ENCODE measurements around the gene GART. TPM values are rescaled to one million over a fixed set of nuclear protein-coding genes. Genes with fewer than 3 reads are reported as not detected.

The GART gene
- total and polyA plus RNA-seq, 4 experiments from 2014 or later, result 56.1 to 85.1 (median 66.6) TPM

- peaks cover 32 to 47% of the 10 kb centered on the region in 2 donors for H3K36me3 Mint-ChIP-seq
- POLR2A ChIA-PET (ENCODE audit: partially characterized antibody), result no interaction called here
These were observed 19.0 kb downstream of the GART start for GRCh38 chr21:33522953-33523349.

GRCh38 chr21:33522297-33522952 lies 19.5 kb downstream of the GART start:
- Histone ChIP-seq H3K4me3 (ENCODE audit: low read length in 2 of 2) (no peak overlapping the region), H3K27me3 (ENCODE audit: insufficient read depth, low read length) (no peaks in the 10 kb centered on the region), H3K36me3 (ENCODE audit: insufficient read depth, low read length) (peaks cover 27% of the 10 kb centered on the region), H3K4me1 (ENCODE audit: insufficient read depth, low read length) (no peaks in the 10 kb centered on the region), H3K27ac (ENCODE audit: low read depth, low read length) (no peak overlapping the region), H3K9me3 (ENCODE audit: control insufficient read depth in 1 of 2, low read length in 2 of 2) (no peaks in the 10 kb centered on the region)
- no peak overlapping the region for H3K4me3 Mint-ChIP-seq
- ChIA-PET CTCF (ENCODE audit: partially characterized antibody) (interaction anchor here (1.2 kb wide), 1 partner anchor 29 kb away, joined by 3 read pairs; no protein-coding TSS in a partner anchor), POLR2A (ENCODE audit: partially characterized antibody) (no interaction called here)
- no peaks in the 10 kb centered on the region for H3K4me1 Mint-ChIP-seq
- H3K36me3 Mint-ChIP-seq, result peaks cover 33 to 47% of the 10 kb centered on the region in 2 donors
- DNase-seq, result no peak
- intact Hi-C loops (cut with micrococcal nuclease), result no loop called here
- no peak overlapping the region for H3K27ac Mint-ChIP-seq
- H3K9me3 Mint-ChIP-seq, result no peaks in the 10 kb centered on the region
- H3K27me3 Mint-ChIP-seq, result no peaks in the 10 kb centered on the region

More at GRCh38 chr21:33522953-33523349, 19.0 kb downstream of the GART start:
- CTCF ChIA-PET (ENCODE audit: partially characterized antibody), result interaction anchor here (1.2 kb wide), 1 partner anchor 28 kb away, joined by 3 read pairs; no protein-coding TSS in a partner anchor
- no peak for DNase-seq
- Histone ChIP-seq H3K36me3 (ENCODE audit: insufficient read depth, low read length) (peaks cover 27% of the 10 kb centered on the region), H3K4me1 (ENCODE audit: insufficient read depth, low read length) (no peaks in the 10 kb centered on the region), H3K27me3 (ENCODE audit: insufficient read depth, low read length) (no peaks in the 10 kb centered on the region), H3K9me3 (ENCODE audit: control insufficient read depth in 1 of 2, low read length in 2 of 2) (no peaks in the 10 kb centered on the region), H3K4me3 (ENCODE audit: low read length in 2 of 2) (no peak overlapping the region), H3K27ac (ENCODE audit: low read depth, low read length) (no peak overlapping the region)
- no peak overlapping the region for H3K4me3 Mint-ChIP-seq
- intact Hi-C loops (cut with micrococcal nuclease), result no loop called here
- H3K27me3 Mint-ChIP-seq, result no peaks in the 10 kb centered on the region
- no peaks in the 10 kb centered on the region for H3K4me1 Mint-ChIP-seq
- no peak overlapping the region for H3K27ac Mint-ChIP-seq
- H3K9me3 Mint-ChIP-seq, result no peaks in the 10 kb centered on the region

GRCh38 chr21:33518899-33519298 lies 23.0 kb downstream of the GART start:
- H3K9me3 ChIP-seq (ENCODE audit: control insufficient read depth in 1 of 2, low read length in 2 of 2), result no peaks in the 10 kb centered on the region
- DNase-seq, result no peak
- Mint-ChIP-seq H3K4me3 (no peak overlapping the region), H3K36me3 (peaks cover 47 to 58% of the 10 kb centered on the region in 2 donors), H3K27me3 (no peaks in the 10 kb centered on the region), H3K9me3 (no peaks in the 10 kb centered on the region), H3K4me1 (peaks cover 0 to 3% (median 0%) of the 10 kb centered on the region in 4 donors), H3K27ac (peak overlapping the region in 1 of 7 donors; percentile 76)
- intact Hi-C loops (cut with micrococcal nuclease), result no loop called here
- H3K27me3 ChIP-seq (ENCODE audit: insufficient read depth, low read length), result no peaks in the 10 kb centered on the region
- no peak overlapping the region for H3K4me3 ChIP-seq (ENCODE audit: low read length in 2 of 2)
- no peaks in the 10 kb centered on the region for H3K4me1 ChIP-seq (ENCODE audit: insufficient read depth, low read length)
- POLR2A ChIA-PET (ENCODE audit: partially characterized antibody), result interaction anchor here (0.6 to 1.0 kb wide), 2 partner anchors 39 to 150 kb away, joined by 4 read pairs; partner anchors contain the start of gene TMEM50B
- peaks cover 44% of the 10 kb centered on the region for H3K36me3 ChIP-seq (ENCODE audit: insufficient read depth, low read length)
- CTCF ChIA-PET (ENCODE audit: partially characterized antibody), result no interaction called here
- no peak overlapping the region for H3K27ac ChIP-seq (ENCODE audit: low read depth, low read length)

GRCh38 chr21:33514229-33514628 lies 27.7 kb downstream of the GART start:
- Mint-ChIP-seq H3K27ac (peak overlapping the region in 1 of 7 donors; percentile 38), H3K9me3 (no peaks in the 10 kb centered on the region), H3K4me3 (no peak overlapping the region), H3K27me3 (no peaks in the 10 kb centered on the region), H3K36me3 (peaks cover 62 to 74% of the 10 kb centered on the region in 2 donors), H3K4me1 (peaks cover 0 to 3% (median 0%) of the 10 kb centered on the region in 4 donors)
- peaks cover 56% of the 10 kb centered on the region for H3K36me3 ChIP-seq (ENCODE audit: insufficient read depth, low read length)
- no peak overlapping the region for H3K4me3 ChIP-seq (ENCODE audit: low read length in 2 of 2)
- no peak overlapping the region for H3K27ac ChIP-seq (ENCODE audit: low read depth, low read length)
- CTCF ChIA-PET (ENCODE audit: partially characterized antibody), result interaction anchor here (0.6 to 1.7 kb wide), 3 partner anchors 34 to 957 kb away, joined by 3 to 7 read pairs (median 3); partner anchors contain the start of gene TMEM50B
- H3K4me1 ChIP-seq (ENCODE audit: insufficient read depth, low read length), result no peaks in the 10 kb centered on the region
- intact Hi-C loops (cut with micrococcal nuclease), result no loop called here
- no peaks in the 10 kb centered on the region for H3K27me3 ChIP-seq (ENCODE audit: insufficient read depth, low read length)
- no peaks in the 10 kb centered on the region for H3K9me3 ChIP-seq (ENCODE audit: control insufficient read depth in 1 of 2, low read length in 2 of 2)
- POLR2A ChIA-PET (ENCODE audit: partially characterized antibody), result interaction anchor here (1.9 kb wide), 1 partner anchor 34 kb away, joined by 9 read pairs; the partner anchor contains the start of gene TMEM50B
- DNase-seq, result no peak

GRCh38 chr21:33512481-33512880 lies 29.4 kb downstream of the GART start:
- H3K4me3 ChIP-seq (ENCODE audit: low read length in 2 of 2), result no peak overlapping the region
- H3K27ac Mint-ChIP-seq, result no peak overlapping the region
- DNase-seq, result no peak
- H3K36me3 Mint-ChIP-seq, result peaks cover 60 to 71% of the 10 kb centered on the region in 2 donors
- H3K27me3 Mint-ChIP-seq, result no peaks in the 10 kb centered on the region
- no peaks in the 10 kb centered on the region for H3K27me3 ChIP-seq (ENCODE audit: insufficient read depth, low read length)
- H3K9me3 ChIP-seq (ENCODE audit: control insufficient read depth in 1 of 2, low read length in 2 of 2), result no peaks in the 10 kb centered on the region
- ChIA-PET CTCF (ENCODE audit: partially characterized antibody) (no interaction called here), POLR2A (ENCODE audit: partially characterized antibody) (interaction anchor here (0.6 kb wide), 1 partner anchor 783 kb away, joined by 3 read pairs; no protein-coding TSS in a partner anchor)
- H3K9me3 Mint-ChIP-seq, result no peaks in the 10 kb centered on the region
- H3K27ac ChIP-seq (ENCODE audit: low read depth, low read length), result no peak overlapping the region
- no peak overlapping the region for H3K4me3 Mint-ChIP-seq
- peaks cover 49% of the 10 kb centered on the region for H3K36me3 ChIP-seq (ENCODE audit: insufficient read depth, low read length)
- H3K4me1 Mint-ChIP-seq, result peaks cover 0 to 3% (median 0%) of the 10 kb centered on the region in 4 donors
- H3K4me1 ChIP-seq (ENCODE audit: insufficient read depth, low read length), result no peaks in the 10 kb centered on the region
- intact Hi-C loops (cut with micrococcal nuclease), result no loop called here

GRCh38 chr21:33511639-33512038 lies 30.3 kb downstream of the GART start:
- H3K27ac Mint-ChIP-seq, result no peak overlapping the region
- Histone ChIP-seq H3K27me3 (ENCODE audit: insufficient read depth, low read length) (no peaks in the 10 kb centered on the region), H3K36me3 (ENCODE audit: insufficient read depth, low read length) (peaks cover 47% of the 10 kb centered on the region), H3K27ac (ENCODE audit: low read depth, low read length) (no peak overlapping the region), H3K4me1 (ENCODE audit: insufficient read depth, low read length) (no peaks in the 10 kb centered on the region), H3K9me3 (ENCODE audit: control insufficient read depth in 1 of 2, low read length in 2 of 2) (no peaks in the 10 kb centered on the region), H3K4me3 (ENCODE audit: low read length in 2 of 2) (no peak overlapping the region)
- ChIA-PET CTCF (ENCODE audit: partially characterized antibody) (no interaction called here), POLR2A (ENCODE audit: partially characterized antibody) (no interaction called here)
- peaks cover 0 to 4% (median 0%) of the 10 kb centered on the region in 4 donors for H3K4me1 Mint-ChIP-seq
- no peak for DNase-seq
- H3K9me3 Mint-ChIP-seq, result peaks cover 0 to 4% (median 0%) of the 10 kb centered on the region in 8 donors
- H3K36me3 Mint-ChIP-seq, result peaks cover 59 to 70% of the 10 kb centered on the region in 2 donors
- intact Hi-C loops (cut with micrococcal nuclease), result no loop called here
- no peaks in the 10 kb centered on the region for H3K27me3 Mint-ChIP-seq
- no peak overlapping the region for H3K4me3 Mint-ChIP-seq

GRCh38 chr21:33510826-33511225 lies 31.1 kb downstream of the GART start:
- peaks cover 0 to 4% (median 0%) of the 10 kb centered on the region in 4 donors for H3K4me1 Mint-ChIP-seq
- Histone ChIP-seq H3K27me3 (ENCODE audit: insufficient read depth, low read length) (no peaks in the 10 kb centered on the region), H3K9me3 (ENCODE audit: control insufficient read depth in 1 of 2, low read length in 2 of 2) (no peaks in the 10 kb centered on the region), H3K4me1 (ENCODE audit: insufficient read depth, low read length) (no peaks in the 10 kb centered on the region), H3K4me3 (ENCODE audit: low read length in 2 of 2) (no peak overlapping the region), H3K27ac (ENCODE audit: low read depth, low read length) (no peak overlapping the region), H3K36me3 (ENCODE audit: insufficient read depth, low read length) (peaks cover 47% of the 10 kb centered on the region)
- H3K27ac Mint-ChIP-seq, result no peak overlapping the region
- H3K4me3 Mint-ChIP-seq, result no peak overlapping the region
- ChIA-PET POLR2A (ENCODE audit: partially characterized antibody) (no interaction called here), CTCF (ENCODE audit: partially characterized antibody) (no interaction called here)
- H3K36me3 Mint-ChIP-seq, result peaks cover 56 to 66% of the 10 kb centered on the region in 2 donors
- H3K27me3 Mint-ChIP-seq, result no peaks in the 10 kb centered on the region
- intact Hi-C loops (cut with micrococcal nuclease), result no loop called here
- DNase-seq, result no peak
- peaks cover 0 to 4% (median 0%) of the 10 kb centered on the region in 8 donors for H3K9me3 Mint-ChIP-seq

Measured in CD4-positive, alpha-beta memory T cell (primary cell).